ENCODE measurements around the gene FTL.
A peak's percentile ranks its signal among the peaks of the same experiment; 100 is the strongest.

FTL gene

DNA sequence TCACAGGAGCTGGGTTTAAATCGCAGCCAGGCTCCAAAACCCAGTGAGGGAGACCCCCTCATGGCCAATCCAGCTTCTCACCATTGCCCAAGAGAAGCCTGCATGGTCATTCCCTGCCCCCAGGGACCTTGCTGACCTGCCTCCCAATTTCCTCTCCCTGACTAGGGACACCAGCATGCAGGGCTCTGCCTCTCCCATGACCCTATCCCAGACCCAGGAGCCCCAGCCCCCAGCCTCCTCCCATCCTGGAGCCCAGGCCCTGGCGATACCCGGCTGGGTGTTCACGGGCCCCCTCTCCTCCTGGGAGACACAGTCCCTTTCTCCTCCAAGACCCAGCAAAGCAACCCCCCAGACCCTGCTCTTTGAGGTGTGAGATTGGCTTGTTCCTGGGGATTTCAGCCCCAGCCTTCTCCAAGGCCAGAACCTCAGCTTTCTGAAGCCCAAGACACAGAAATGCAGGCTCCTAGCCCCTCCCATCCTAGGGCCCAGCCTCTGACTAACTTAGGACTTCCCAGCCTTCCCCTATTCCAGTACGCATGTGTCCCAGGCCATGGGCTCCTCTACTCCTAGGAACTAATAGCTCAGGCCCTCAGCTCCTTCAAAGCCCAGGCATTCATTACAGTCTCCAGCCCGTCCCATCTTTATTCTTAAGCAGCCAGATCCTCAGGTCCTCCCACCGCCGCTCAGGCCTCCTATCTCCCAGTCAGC is 26.9 kb downstream of the FTL start:
- TF ChIP-seq, protein P1, sequence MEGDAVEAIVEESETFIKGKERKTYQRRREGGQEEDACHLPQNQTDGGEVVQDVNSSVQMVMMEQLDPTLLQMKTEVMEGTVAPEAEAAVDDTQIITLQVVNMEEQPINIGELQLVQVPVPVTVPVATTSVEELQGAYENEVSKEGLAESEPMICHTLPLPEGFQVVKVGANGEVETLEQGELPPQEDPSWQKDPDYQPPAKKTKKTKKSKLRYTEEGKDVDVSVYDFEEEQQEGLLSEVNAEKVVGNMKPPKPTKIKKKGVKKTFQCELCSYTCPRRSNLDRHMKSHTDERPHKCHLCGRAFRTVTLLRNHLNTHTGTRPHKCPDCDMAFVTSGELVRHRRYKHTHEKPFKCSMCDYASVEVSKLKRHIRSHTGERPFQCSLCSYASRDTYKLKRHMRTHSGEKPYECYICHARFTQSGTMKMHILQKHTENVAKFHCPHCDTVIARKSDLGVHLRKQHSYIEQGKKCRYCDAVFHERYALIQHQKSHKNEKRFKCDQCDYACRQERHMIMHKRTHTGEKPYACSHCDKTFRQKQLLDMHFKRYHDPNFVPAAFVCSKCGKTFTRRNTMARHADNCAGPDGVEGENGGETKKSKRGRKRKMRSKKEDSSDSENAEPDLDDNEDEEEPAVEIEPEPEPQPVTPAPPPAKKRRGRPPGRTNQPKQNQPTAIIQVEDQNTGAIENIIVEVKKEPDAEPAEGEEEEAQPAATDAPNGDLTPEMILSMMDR (IDR thresholded peaks at IDR 0.05; ENCODE audit: low read depth, low read length), result no peak
- no peak for DNase-seq
- no peaks in the 10 kb centered on the region for H3K27me3 ChIP-seq
- no peaks in the 10 kb centered on the region for H3K4me1 ChIP-seq
- H3K4me3 ChIP-seq (ENCODE audit: low read depth, low read length), result peak overlapping the region; percentile 78
- peaks cover 7% of the 10 kb centered on the region; the same call in 1 of the 2 replicates for H3K36me3 ChIP-seq
- no peaks in the 10 kb centered on the region for H3K9me3 ChIP-seq

GRCh38 chr19:48992581-48993174 is 27.6 kb downstream of the FTL start:
- Histone ChIP-seq H3K27me3 (no peaks in the 10 kb centered on the region), H3K4me3 (ENCODE audit: low read depth, low read length) (peak overlapping the region; percentile 78), H3K4me1 (no peaks in the 10 kb centered on the region), H3K36me3 (peaks cover 7% of the 10 kb centered on the region; the same call in 1 of the 2 replicates), H3K9me3 (no peaks in the 10 kb centered on the region)
- TF ChIP-seq, protein P1 (IDR thresholded peaks at IDR 0.05; ENCODE audit: low read depth, low read length), result no peak
- no peak for DNase-seq

- no peaks in the 10 kb centered on the region for H3K9me3 ChIP-seq
- no peaks in the 10 kb centered on the region for H3K27me3 ChIP-seq
- DNase-seq, result peak; percentile 100
- TF ChIP-seq, protein P1 (IDR thresholded peaks at IDR 0.05; ENCODE audit: low read depth, low read length), result peak; percentile 67
- no peaks in the 10 kb centered on the region for H3K4me1 ChIP-seq
- peaks cover 7% of the 10 kb centered on the region; the same call in 1 of the 2 replicates for H3K36me3 ChIP-seq
- H3K4me3 ChIP-seq (ENCODE audit: low read depth, low read length), result peak within 1 kb of the TSS; percentile 78
Measured at GRCh38 chr19:48993175-48994034, 28.3 kb downstream of the FTL start, which contains the start of the genes GYS1 and RUVBL2. TSS of gene GYS1 (minus strand) at chr19:48993309. CDS start at chr19:48993112, 197 bp downstream. TSS of gene RUVBL2 (plus strand) at chr19:48993887. CDS start at chr19:48993912, 25 bp downstream.

GRCh38 chr19:48994035-48994386 is 28.9 kb downstream of the FTL start:
- Histone ChIP-seq H3K27me3 (no peaks in the 10 kb centered on the region), H3K9me3 (no peaks in the 10 kb centered on the region), H3K36me3 (peaks cover 4% of the 10 kb centered on the region), H3K4me3 (ENCODE audit: low read depth, low read length) (peak overlapping the region; percentile 78), H3K4me1 (no peaks in the 10 kb centered on the region)
- TF ChIP-seq, protein P1 (IDR thresholded peaks at IDR 0.05; ENCODE audit: low read depth, low read length), result no peak
- DNase-seq, result no peak

DNA sequence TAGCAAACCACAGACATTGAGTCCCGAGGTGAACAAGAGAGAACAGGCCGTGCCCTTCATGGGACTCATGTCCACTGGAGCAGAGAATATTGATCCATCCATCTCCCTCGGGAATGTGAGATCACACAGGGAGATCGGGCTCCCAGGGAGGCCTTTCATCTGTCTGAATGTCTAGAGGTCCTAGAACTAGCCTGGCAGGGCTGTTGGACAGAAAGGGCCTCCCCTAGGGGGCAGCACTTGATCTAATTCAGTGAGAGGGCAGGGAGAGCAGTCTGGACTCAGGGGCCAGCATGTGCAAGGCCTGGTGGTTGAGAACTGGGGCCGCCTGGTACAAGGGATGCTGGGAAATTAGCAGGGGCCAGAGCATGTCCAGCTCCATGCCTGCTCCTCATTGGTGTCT is 32.9 kb downstream of the FTL start:
- Histone ChIP-seq H3K4me3 (ENCODE audit: low read depth, low read length) (no peak overlapping the region), H3K36me3 (peaks cover 27% of the 10 kb centered on the region), H3K9me3 (no peaks in the 10 kb centered on the region), H3K4me1 (no peaks in the 10 kb centered on the region), H3K27me3 (no peaks in the 10 kb centered on the region)
- DNase-seq, result peak; percentile 87
- TF ChIP-seq, protein P1 (IDR thresholded peaks at IDR 0.05; ENCODE audit: low read depth, low read length), result peak; percentile 72

Data from BE2C (cell line).